GM23338 (cell line): ENCODE results near the gene DLG5. TPM values are rescaled to one million over a fixed set of nuclear protein-coding genes. Genes with fewer than 3 reads are reported as not detected.

ENCODE experiments used
- ATAC-seq: fragments of 200-7000 bp; cut with Tn5 transposase; 3 replicates; pipeline ENCODE4 v1.9.1; 2020
- DNase-seq: peaks from one replicate; pipeline ENCODE4 v3.0.0-alpha.2; 2015; ENCODE audit warnings: low spot score
- H2AFZ ChIP-seq: fragments of 200-600 bp; sonication (generic); 2 replicates; pipeline ENCODE4 v1.8.0; 2016; ENCODE audit warnings: antibody characterized with exemption, mild to moderate bottlenecking, moderate library complexity
- H3F3A ChIP-seq: fragments of 200-600 bp; sonication (generic); replicated peaks from 2 replicates; pipeline ENCODE4 v1.8.0; 2017; ENCODE audit warnings: antibody characterized with exemption, mixed run types, low read depth
- H3K27ac ChIP-seq: fragments of 200-600 bp; sonication (generic); 2 replicates; pipeline ENCODE4 v1.6.1; 2016; ENCODE audit warnings: low read depth
- H3K27me3 ChIP-seq: fragments of 200-600 bp; sonication (generic); 2 replicates; pipeline ENCODE4 v1.8.0; 2016; ENCODE audit warnings: mild to moderate bottlenecking, mixed run types, moderate library complexity; ENCODE audit not compliant: insufficient read depth
- H3K36me3 ChIP-seq: fragments of 200-600 bp; sonication (generic); 2 replicates; pipeline ENCODE4 v1.8.0; 2016; ENCODE audit warnings: mild to moderate bottlenecking; ENCODE audit not compliant: insufficient read depth
- H3K4me1 ChIP-seq: fragments of 200-600 bp; sonication (generic); 2 replicates; pipeline ENCODE4 v1.8.0; 2016; ENCODE audit warnings: mild to moderate bottlenecking, moderate library complexity; ENCODE audit not compliant: insufficient read depth
- H3K4me2 ChIP-seq: fragments of 200-600 bp; sonication (generic); 2 replicates; pipeline ENCODE4 v1.7.1; 2017; ENCODE audit warnings: mixed run types
- H3K4me3 ChIP-seq: fragments of 200-600 bp; sonication (generic); 2 replicates; pipeline ENCODE4 v1.6.1; 2016; ENCODE audit warnings: mixed run types
- H3K79me2 ChIP-seq: fragments of 200-600 bp; sonication (generic); replicated peaks from 2 replicates; pipeline ENCODE4 v1.8.0; 2017; ENCODE audit warnings: mild to moderate bottlenecking; ENCODE audit not compliant: insufficient read depth
- H3K9me2 ChIP-seq: fragments of 200-600 bp; sonication (generic); 2 replicates; pipeline ENCODE4 v1.8.0; 2017; ENCODE audit not compliant: insufficient read depth
- H4K20me1 ChIP-seq: fragments of 200-600 bp; sonication (generic); replicated peaks from 2 replicates; pipeline ENCODE4 v1.8.0; 2017; ENCODE audit warnings: mild to moderate bottlenecking; ENCODE audit not compliant: insufficient read depth
- H3K27ac Mint-ChIP-seq: 2 replicates; pipeline ENCODE4 v1.8.0; 2020; ENCODE audit warnings: inconsistent platforms, mild to moderate bottlenecking, moderate library complexity, mixed read lengths
- H3K27me3 Mint-ChIP-seq: 3 replicates; pipeline ENCODE4 v1.8.0; 2022; ENCODE audit warnings: low read depth, mild to moderate bottlenecking, moderate library complexity, mixed read lengths, inconsistent platforms; ENCODE audit not compliant: insufficient read depth, poor library complexity
- H3K36me3 Mint-ChIP-seq: 3 replicates; pipeline ENCODE4 v1.8.0; 2021; ENCODE audit warnings: low read depth, mild to moderate bottlenecking, inconsistent platforms, moderate library complexity, mixed read lengths
- H3K4me1 Mint-ChIP-seq: 3 replicates; pipeline ENCODE4 v1.8.0; 2020; ENCODE audit warnings: mild to moderate bottlenecking, inconsistent platforms, mixed read lengths
- H3K4me3 Mint-ChIP-seq: 3 replicates; pipeline ENCODE4 v1.8.0; 2021; ENCODE audit warnings: moderate library complexity, mild to moderate bottlenecking, inconsistent platforms, mixed read lengths
- H3K9me3 Mint-ChIP-seq: 3 replicates; pipeline ENCODE4 v1.8.0; 2020; ENCODE audit warnings: moderate library complexity, mild to moderate bottlenecking, inconsistent platforms, mixed read lengths
- CREB1 ChIP-seq: fragments of 250-450 bp; sonication (Bioruptor Pico); IDR thresholded peaks from 2 replicates; pipeline ENCODE4 v1.5.0; 2020; ENCODE audit warnings: low read depth, mild to moderate bottlenecking, moderate library complexity
- EZH2 ChIP-seq: fragments of 200-600 bp; sonication (generic); IDR thresholded peaks from one replicate; pipeline ENCODE4 v1.8.0; 2017; ENCODE audit warnings: antibody characterized with exemption, mild to moderate bottlenecking, low read depth; ENCODE audit not compliant: unreplicated experiment
- EZH2phosphoT487 ChIP-seq: fragments of 200-600 bp; sonication (generic); IDR thresholded peaks from one replicate; pipeline ENCODE4 v1.8.1; 2018; ENCODE audit warnings: antibody characterized with exemption; ENCODE audit not compliant: unreplicated experiment
- JUNB ChIP-seq: IDR thresholded peaks from one replicate; pipeline ENCODE4 v1.6.1; 2016; ENCODE audit warnings: antibody characterized with exemption; ENCODE audit not compliant: unreplicated experiment
- NANOG ChIP-seq: IDR thresholded peaks from 2 replicates; pipeline ENCODE4 v1.6.1; 2016; ENCODE audit warnings: antibody characterized with exemption, borderline replicate concordance
- POLR2AphosphoS5 ChIP-seq: IDR thresholded peaks from 2 replicates; pipeline ENCODE4 v1.6.1; 2016; ENCODE audit warnings: antibody characterized with exemption, low read depth
- STAT1 ChIP-seq: IDR thresholded peaks from one replicate; pipeline ENCODE4 v1.6.1; 2016; ENCODE audit warnings: antibody characterized with exemption; ENCODE audit not compliant: unreplicated experiment
- ZNF114 ChIP-seq: fragments of 250-450 bp; sonication (Bioruptor Pico); IDR thresholded peaks from 2 replicates; pipeline ENCODE4 v1.5.0; 2020; ENCODE audit warnings: mild to moderate bottlenecking, moderate library complexity
- ZNF331 ChIP-seq: fragments of 250-450 bp; sonication (Bioruptor Pico); IDR thresholded peaks from 2 replicates; pipeline ENCODE4 v1.5.0; 2020; ENCODE audit warnings: low read depth, mild to moderate bottlenecking, moderate library complexity
- polyA plus RNA-seq: library from polyadenylated mRNA; unstranded; fragments of >200 nt; fragmentation: Nextera tagmentation; extraction: Ambion mirVana; gene quantifications from 2 replicates; pipeline ENCODE4 v1.2.1, GENCODE V29; 2016
- total RNA-seq: library from RNA; depleted of rRNA; stranded (reverse); fragments of >200 nt; shearing (Covaris generic); gene quantifications from 2 replicates; pipeline ENCODE4 v1.2.3, GENCODE V29; 2014
- TF ChIP-seq, protein P1 (sequence below), 2 experiments: fragments of 200-600 bp in 1 of 2; sonication (generic) in 1 of 2; conservative IDR thresholded peaks; 2 replicates each; pipeline versions ENCODE4 v1.5.1 to v1.6.1; 2016 to 2017; ENCODE audit warnings: antibody characterized with exemption in 2 of 2, low read depth in 2 of 2, mild to moderate bottlenecking in 2 of 2, moderate library complexity in 1 of 2
- TF ChIP-seq, protein P2 (sequence below): IDR thresholded peaks from 2 replicates; pipeline ENCODE4 v1.6.1; 2016; ENCODE audit warnings: antibody characterized with exemption
- TF ChIP-seq, protein P3 (sequence below): IDR thresholded peaks from one replicate; pipeline ENCODE4 v1.6.1; 2018; ENCODE audit warnings: antibody characterized with exemption; ENCODE audit not compliant: unreplicated experiment
- TF ChIP-seq, protein P4 (sequence below): fragments of 250-450 bp; sonication (Bioruptor Pico); IDR thresholded peaks from 2 replicates; pipeline ENCODE4 v1.5.0; 2020; ENCODE audit warnings: mild to moderate bottlenecking, moderate library complexity

DLG5 gene
- total and polyA plus RNA-seq, 2 experiments from 2014 or later = 7.4 to 66.6 TPM

DNA sequence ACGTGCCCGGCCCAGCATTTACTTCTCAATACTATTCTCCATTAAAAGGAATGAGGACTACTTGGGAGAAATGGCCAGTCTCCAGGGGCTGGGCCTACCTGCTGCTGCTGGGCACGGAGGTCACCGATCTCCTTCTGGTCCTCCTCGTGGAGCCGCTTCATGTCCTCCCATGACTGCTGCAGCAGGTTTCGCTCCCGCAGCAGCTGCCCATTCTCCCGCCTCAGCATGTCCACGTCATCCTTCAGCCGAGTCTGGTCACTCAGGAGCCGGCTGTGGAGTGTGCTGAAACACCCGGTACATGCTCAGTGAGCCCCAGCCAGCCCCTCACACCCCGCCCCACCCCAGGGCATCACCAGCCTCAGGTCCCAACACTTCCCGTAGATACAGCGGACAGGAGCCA, 73.3 kb downstream of the DLG5 start:
- Histone ChIP-seq H3K27me3 (no peaks in the 10 kb centered on the region), H3K4me3 (no peak overlapping the region), H3K4me2 (no peak overlapping the region), H3K79me2 (peaks cover 4% of the 10 kb centered on the region; the same call in 1 of the 2 replicates), H4K20me1 (no peaks in the 10 kb centered on the region; the same call in 1 of the 2 replicates), H3K9me2 (no peaks in the 10 kb centered on the region), H3K4me1 (peaks cover 27% of the 10 kb centered on the region), H3F3A (0 out of 2 replicates have a peak, but pooled peaks cover 3% of the 10 kb centered on the region), H2AFZ (no peak overlapping the region), H3K27ac (no peak overlapping the region), H3K36me3 (peaks cover 8% of the 10 kb centered on the region; the same call in 1 of the 2 replicates)
- peaks cover 7% of the 10 kb centered on the region for H3K27me3 Mint-ChIP-seq
- TF ChIP-seq, protein P1, sequence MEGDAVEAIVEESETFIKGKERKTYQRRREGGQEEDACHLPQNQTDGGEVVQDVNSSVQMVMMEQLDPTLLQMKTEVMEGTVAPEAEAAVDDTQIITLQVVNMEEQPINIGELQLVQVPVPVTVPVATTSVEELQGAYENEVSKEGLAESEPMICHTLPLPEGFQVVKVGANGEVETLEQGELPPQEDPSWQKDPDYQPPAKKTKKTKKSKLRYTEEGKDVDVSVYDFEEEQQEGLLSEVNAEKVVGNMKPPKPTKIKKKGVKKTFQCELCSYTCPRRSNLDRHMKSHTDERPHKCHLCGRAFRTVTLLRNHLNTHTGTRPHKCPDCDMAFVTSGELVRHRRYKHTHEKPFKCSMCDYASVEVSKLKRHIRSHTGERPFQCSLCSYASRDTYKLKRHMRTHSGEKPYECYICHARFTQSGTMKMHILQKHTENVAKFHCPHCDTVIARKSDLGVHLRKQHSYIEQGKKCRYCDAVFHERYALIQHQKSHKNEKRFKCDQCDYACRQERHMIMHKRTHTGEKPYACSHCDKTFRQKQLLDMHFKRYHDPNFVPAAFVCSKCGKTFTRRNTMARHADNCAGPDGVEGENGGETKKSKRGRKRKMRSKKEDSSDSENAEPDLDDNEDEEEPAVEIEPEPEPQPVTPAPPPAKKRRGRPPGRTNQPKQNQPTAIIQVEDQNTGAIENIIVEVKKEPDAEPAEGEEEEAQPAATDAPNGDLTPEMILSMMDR (conservative IDR thresholded peaks at IDR 0.05; ENCODE audit: low read depth in 2 of 2) = no peak
- TF ChIP-seq, protein P2, sequence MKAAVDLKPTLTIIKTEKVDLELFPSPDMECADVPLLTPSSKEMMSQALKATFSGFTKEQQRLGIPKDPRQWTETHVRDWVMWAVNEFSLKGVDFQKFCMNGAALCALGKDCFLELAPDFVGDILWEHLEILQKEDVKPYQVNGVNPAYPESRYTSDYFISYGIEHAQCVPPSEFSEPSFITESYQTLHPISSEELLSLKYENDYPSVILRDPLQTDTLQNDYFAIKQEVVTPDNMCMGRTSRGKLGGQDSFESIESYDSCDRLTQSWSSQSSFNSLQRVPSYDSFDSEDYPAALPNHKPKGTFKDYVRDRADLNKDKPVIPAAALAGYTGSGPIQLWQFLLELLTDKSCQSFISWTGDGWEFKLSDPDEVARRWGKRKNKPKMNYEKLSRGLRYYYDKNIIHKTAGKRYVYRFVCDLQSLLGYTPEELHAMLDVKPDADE = no peak
- TF ChIP-seq JUNB (no peak), ZNF331 (CRISPR knock-in tag) (no peak), STAT1 (no peak), POLR2AphosphoS5 (no peak), EZH2phosphoT487 (no peak), EZH2 (no peak), CREB1 (CRISPR knock-in tag) (no peak), ZNF114 (no peak), NANOG (no peak)
- TF ChIP-seq, protein P3, sequence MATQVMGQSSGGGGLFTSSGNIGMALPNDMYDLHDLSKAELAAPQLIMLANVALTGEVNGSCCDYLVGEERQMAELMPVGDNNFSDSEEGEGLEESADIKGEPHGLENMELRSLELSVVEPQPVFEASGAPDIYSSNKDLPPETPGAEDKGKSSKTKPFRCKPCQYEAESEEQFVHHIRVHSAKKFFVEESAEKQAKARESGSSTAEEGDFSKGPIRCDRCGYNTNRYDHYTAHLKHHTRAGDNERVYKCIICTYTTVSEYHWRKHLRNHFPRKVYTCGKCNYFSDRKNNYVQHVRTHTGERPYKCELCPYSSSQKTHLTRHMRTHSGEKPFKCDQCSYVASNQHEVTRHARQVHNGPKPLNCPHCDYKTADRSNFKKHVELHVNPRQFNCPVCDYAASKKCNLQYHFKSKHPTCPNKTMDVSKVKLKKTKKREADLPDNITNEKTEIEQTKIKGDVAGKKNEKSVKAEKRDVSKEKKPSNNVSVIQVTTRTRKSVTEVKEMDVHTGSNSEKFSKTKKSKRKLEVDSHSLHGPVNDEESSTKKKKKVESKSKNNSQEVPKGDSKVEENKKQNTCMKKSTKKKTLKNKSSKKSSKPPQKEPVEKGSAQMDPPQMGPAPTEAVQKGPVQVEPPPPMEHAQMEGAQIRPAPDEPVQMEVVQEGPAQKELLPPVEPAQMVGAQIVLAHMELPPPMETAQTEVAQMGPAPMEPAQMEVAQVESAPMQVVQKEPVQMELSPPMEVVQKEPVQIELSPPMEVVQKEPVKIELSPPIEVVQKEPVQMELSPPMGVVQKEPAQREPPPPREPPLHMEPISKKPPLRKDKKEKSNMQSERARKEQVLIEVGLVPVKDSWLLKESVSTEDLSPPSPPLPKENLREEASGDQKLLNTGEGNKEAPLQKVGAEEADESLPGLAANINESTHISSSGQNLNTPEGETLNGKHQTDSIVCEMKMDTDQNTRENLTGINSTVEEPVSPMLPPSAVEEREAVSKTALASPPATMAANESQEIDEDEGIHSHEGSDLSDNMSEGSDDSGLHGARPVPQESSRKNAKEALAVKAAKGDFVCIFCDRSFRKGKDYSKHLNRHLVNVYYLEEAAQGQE = no peak
- TF ChIP-seq, protein P4, sequence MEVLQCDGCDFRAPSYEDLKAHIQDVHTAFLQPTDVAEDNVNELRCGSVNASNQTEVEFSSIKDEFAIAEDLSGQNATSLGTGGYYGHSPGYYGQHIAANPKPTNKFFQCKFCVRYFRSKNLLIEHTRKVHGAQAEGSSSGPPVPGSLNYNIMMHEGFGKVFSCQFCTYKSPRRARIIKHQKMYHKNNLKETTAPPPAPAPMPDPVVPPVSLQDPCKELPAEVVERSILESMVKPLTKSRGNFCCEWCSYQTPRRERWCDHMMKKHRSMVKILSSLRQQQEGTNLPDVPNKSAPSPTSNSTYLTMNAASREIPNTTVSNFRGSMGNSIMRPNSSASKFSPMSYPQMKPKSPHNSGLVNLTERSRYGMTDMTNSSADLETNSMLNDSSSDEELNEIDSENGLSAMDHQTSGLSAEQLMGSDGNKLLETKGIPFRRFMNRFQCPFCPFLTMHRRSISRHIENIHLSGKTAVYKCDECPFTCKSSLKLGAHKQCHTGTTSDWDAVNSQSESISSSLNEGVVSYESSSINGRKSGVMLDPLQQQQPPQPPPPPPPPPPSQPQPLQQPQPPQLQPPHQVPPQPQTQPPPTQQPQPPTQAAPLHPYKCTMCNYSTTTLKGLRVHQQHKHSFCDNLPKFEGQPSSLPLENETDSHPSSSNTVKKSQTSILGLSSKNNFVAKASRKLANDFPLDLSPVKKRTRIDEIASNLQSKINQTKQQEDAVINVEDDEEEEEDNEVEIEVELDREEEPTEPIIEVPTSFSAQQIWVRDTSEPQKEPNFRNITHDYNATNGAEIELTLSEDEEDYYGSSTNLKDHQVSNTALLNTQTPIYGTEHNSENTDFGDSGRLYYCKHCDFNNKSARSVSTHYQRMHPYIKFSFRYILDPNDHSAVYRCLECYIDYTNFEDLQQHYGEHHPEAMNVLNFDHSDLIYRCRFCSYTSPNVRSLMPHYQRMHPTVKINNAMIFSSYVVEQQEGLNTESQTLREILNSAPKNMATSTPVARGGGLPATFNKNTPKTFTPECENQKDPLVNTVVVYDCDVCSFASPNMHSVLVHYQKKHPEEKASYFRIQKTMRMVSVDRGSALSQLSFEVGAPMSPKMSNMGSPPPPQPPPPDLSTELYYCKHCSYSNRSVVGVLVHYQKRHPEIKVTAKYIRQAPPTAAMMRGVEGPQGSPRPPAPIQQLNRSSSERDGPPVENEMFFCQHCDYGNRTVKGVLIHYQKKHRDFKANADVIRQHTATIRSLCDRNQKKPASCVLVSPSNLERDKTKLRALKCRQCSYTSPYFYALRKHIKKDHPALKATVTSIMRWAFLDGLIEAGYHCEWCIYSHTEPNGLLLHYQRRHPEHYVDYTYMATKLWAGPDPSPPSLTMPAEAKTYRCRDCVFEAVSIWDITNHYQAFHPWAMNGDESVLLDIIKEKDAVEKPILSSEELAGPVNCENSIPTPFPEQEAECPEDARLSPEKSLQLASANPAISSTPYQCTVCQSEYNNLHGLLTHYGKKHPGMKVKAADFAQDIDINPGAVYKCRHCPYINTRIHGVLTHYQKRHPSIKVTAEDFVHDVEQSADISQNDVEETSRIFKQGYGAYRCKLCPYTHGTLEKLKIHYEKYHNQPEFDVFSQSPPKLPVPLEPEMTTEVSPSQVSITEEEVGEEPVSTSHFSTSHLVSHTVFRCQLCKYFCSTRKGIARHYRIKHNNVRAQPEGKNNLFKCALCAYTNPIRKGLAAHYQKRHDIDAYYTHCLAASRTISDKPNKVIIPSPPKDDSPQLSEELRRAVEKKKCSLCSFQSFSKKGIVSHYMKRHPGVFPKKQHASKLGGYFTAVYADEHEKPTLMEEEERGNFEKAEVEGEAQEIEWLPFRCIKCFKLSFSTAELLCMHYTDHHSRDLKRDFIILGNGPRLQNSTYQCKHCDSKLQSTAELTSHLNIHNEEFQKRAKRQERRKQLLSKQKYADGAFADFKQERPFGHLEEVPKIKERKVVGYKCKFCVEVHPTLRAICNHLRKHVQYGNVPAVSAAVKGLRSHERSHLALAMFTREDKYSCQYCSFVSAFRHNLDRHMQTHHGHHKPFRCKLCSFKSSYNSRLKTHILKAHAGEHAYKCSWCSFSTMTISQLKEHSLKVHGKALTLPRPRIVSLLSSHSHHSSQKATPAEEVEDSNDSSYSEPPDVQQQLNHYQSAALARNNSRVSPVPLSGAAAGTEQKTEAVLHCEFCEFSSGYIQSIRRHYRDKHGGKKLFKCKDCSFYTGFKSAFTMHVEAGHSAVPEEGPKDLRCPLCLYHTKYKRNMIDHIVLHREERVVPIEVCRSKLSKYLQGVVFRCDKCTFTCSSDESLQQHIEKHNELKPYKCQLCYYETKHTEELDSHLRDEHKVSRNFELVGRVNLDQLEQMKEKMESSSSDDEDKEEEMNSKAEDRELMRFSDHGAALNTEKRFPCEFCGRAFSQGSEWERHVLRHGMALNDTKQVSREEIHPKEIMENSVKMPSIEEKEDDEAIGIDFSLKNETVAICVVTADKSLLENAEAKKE (CRISPR knock-in tag) = no peak
- H3K4me3 Mint-ChIP-seq = no peak overlapping the region
- peaks cover 41% of the 10 kb centered on the region for H3K36me3 Mint-ChIP-seq
- no peak for DNase-seq
- no peak overlapping the region for H3K27ac Mint-ChIP-seq
- no peak for ATAC-seq
- H3K4me1 Mint-ChIP-seq = peaks cover 42% of the 10 kb centered on the region
- no peaks in the 10 kb centered on the region for H3K9me3 Mint-ChIP-seq
